Measurements from ENCODE around the gene RPGR. TPM values are rescaled to one million over a fixed set of nuclear protein-coding genes. Genes with fewer than 3 reads are reported as not detected.

RPGR gene
- total RNA-seq, 6 experiments from 2014 or later = 1.9 to 14.1 (median 3.6) TPM

- Histone ChIP-seq H3K9me3 (no peaks in the 10 kb centered on the region), H3K36me3 (no peaks in the 10 kb centered on the region), H3K27me3 (no peaks in the 10 kb centered on the region), H3K4me3 (no peak overlapping the region), H3K27ac (no peak overlapping the region), H3K4me1 (no peaks in the 10 kb centered on the region)
- ATAC-seq = no peak
- intact Hi-C loops (cut with DNase I) = no loop called here
- WGBS (ENCODE audit: insufficient coverage, low coverage, low lambda C conversion rate, missing lambda C conversion rate) = 54% methylated on average over 1 of the region's 1 CpG
- no peak for DNase-seq
- TF ChIP-seq POLR2A (IDR thresholded peaks at IDR 0.05) (no peak), CTCF (IDR thresholded peaks at IDR 0.05) (no peak)
Observed at GRCh38 chrX:38278682-38279081, 48.6 kb downstream of the RPGR start.

GRCh38 chrX:38277802-38278201, 49.5 kb downstream of the RPGR start:
- no peak for TF ChIP-seq CTCF (IDR thresholded peaks at IDR 0.05)
- TF ChIP-seq POLR2A (IDR thresholded peaks at IDR 0.05) = no peak
- Histone ChIP-seq H3K27ac (no peak overlapping the region), H3K9me3 (no peaks in the 10 kb centered on the region), H3K27me3 (no peaks in the 10 kb centered on the region), H3K36me3 (no peaks in the 10 kb centered on the region), H3K4me3 (no peak overlapping the region), H3K4me1 (no peaks in the 10 kb centered on the region)
- intact Hi-C loops (cut with DNase I) = no loop called here
- ATAC-seq = no peak
- 37% methylated on average over 2 of the region's 2 CpGs for WGBS (ENCODE audit: insufficient coverage, low coverage, low lambda C conversion rate, missing lambda C conversion rate)
- no peak for DNase-seq

GRCh38 chrX:38277136-38277535, 50.2 kb downstream of the RPGR start:
- ATAC-seq (no peak), DNase-seq (no peak)
- H3K4me3 ChIP-seq = no peak overlapping the region
- no peaks in the 10 kb centered on the region for H3K27me3 ChIP-seq
- 17% methylated on average over 2 of the region's 2 CpGs for WGBS (ENCODE audit: insufficient coverage, low coverage, low lambda C conversion rate, missing lambda C conversion rate)
- H3K4me1 ChIP-seq = no peaks in the 10 kb centered on the region
- TF ChIP-seq CTCF (IDR thresholded peaks at IDR 0.05) (no peak), POLR2A (IDR thresholded peaks at IDR 0.05) (no peak)
- no peak overlapping the region for H3K27ac ChIP-seq
- H3K9me3 ChIP-seq = no peaks in the 10 kb centered on the region
- intact Hi-C loops (cut with DNase I) = no loop called here
- H3K36me3 ChIP-seq = no peaks in the 10 kb centered on the region

DNA sequence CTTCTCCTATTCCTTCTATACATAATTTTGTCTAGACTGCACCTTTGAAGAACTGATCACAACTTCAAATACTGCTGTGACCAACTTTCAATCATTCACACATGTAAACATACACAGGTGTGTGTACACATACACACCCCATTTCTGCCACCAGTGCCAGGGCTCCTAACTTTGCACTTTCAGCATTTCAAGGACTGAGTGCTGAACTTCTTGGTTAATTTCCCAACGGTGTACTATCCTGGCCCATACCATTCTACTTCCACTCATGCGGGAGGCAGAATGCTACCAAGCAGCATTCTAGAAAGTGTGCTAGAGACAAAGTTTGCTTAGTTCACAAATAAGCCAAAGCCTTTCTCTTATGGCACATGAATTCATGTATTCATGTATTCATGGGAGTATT, 51.2 kb downstream of the RPGR start:
- H3K27me3 ChIP-seq = no peaks in the 10 kb centered on the region
- DNase-seq = no peak
- intact Hi-C loops (cut with DNase I) = no loop called here
- H3K4me1 ChIP-seq = no peaks in the 10 kb centered on the region
- no peak overlapping the region for H3K4me3 ChIP-seq
- TF ChIP-seq POLR2A (IDR thresholded peaks at IDR 0.05) (no peak), CTCF (IDR thresholded peaks at IDR 0.05) (no peak)
- H3K36me3 ChIP-seq = no peaks in the 10 kb centered on the region
- no peaks in the 10 kb centered on the region for H3K9me3 ChIP-seq
- 21% methylated on average over 2 of the region's 2 CpGs for WGBS (ENCODE audit: insufficient coverage, low coverage, low lambda C conversion rate, missing lambda C conversion rate)
- peak in 2 of 4 donors; percentile 44 to 72 for ATAC-seq
- no peak overlapping the region for H3K27ac ChIP-seq

DNA sequence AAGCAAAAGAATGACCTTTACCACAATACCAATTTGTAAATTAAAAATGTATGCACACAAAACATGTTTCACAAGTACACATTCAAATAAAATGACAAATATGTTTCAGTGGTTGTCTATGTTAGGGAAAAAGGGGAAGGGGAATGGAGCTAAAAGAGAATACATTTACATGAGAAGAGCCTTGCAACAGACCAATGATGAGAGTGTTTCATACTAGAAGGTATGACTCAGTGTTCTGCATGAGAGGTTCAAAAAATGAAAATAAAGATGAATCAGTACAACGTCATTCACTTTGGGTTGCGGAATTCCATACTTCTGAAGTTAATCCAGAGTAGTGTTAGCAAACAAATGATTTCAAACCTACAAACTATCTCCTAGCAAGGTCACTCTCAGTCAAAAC, 51.7 kb downstream of the RPGR start:
- WGBS (ENCODE audit: insufficient coverage, low coverage, low lambda C conversion rate, missing lambda C conversion rate) = 56% methylated on average over 2 of the region's 2 CpGs
- DNase-seq = no peak
- peak in 2 of 4 donors; percentile 13 to 71 for ATAC-seq

More for the DNA sequence above, 51.7 kb downstream of the RPGR start:
- Histone ChIP-seq H3K9me3 (no peaks in the 10 kb centered on the region), H3K27me3 (no peaks in the 10 kb centered on the region), H3K36me3 (no peaks in the 10 kb centered on the region), H3K4me3 (no peak overlapping the region), H3K4me1 (no peaks in the 10 kb centered on the region), H3K27ac (no peak overlapping the region)
- no peak for TF ChIP-seq CTCF (IDR thresholded peaks at IDR 0.05)
- TF ChIP-seq POLR2A (IDR thresholded peaks at IDR 0.05) = no peak
- intact Hi-C loops (cut with DNase I) = no loop called here
